HepG2 (cell line): ENCODE results near the gene BBS9. TPM values are rescaled to one million over a fixed set of nuclear protein-coding genes. Genes with fewer than 3 reads are reported as not detected.
A peak's percentile ranks its signal among the peaks of the same experiment; 100 is the strongest.

Experiments
- ATAC-seq: fragments of 200-7000 bp; cut with Tn5 transposase; 3 replicates; pipeline ENCODE4 v1.9.1; 2020; ENCODE audit warnings: mild to moderate bottlenecking, moderate library complexity
- BruUV-seq: library from RNA; stranded (reverse); fragments of 400-500 nt; replicated peaks from 2 replicates; lab custom pipeline; 2021; lab: Mats Ljungman, UMichigan
- CTCF ChIA-PET: fragments of 300-600 bp; formaldehyde crosslinking; extraction: SDS; loops from one replicate; lab custom pipeline; 2021; ENCODE audit warnings: low total read pairs, inconsistent platforms, low intra/inter-chr PET ratio; lab: Yijun Ruan, JAX
- POLR2A ChIA-PET: fragments of 350-600 bp; sonication (Branson Sonifier 250); formaldehyde crosslinking; loops from one replicate; lab custom pipeline; 2020; ENCODE audit warnings: antibody characterized with exemption, inconsistent platforms; lab: Yijun Ruan, JAX
- DNase-seq: peaks from one replicate; pipeline ENCODE4 v3.0.0-alpha.2; 2015; ENCODE audit warnings: low spot score
- FAIRE-seq: peaks from 3 replicates; lab custom pipeline; 2011; peaks lifted over from hg19 to GRCh38; lab: Jason Lieb, UNC
- H2AFZ ChIP-seq: one replicate; pipeline ENCODE4 v1.6.1; 2011; ENCODE audit warnings: low read length, inconsistent platforms
- H3K27ac ChIP-seq: fragments of 300-600 bp; 3 replicates; pipeline ENCODE4 v1.8.0; 2011; ENCODE audit warnings: mixed run types, mild to moderate bottlenecking, mixed read lengths, low read length, inconsistent platforms; ENCODE audit not compliant: insufficient read depth; ENCODE audit errors: extremely low read length
- H3K27me3 ChIP-seq, 2 experiments: fragments of 200-600 bp in 1 of 2; 2 replicates in 1 of 2; 3 replicates in 1 of 2; pipeline versions ENCODE4 v1.6.0 to v1.8.0; 2011; ENCODE audit warnings: low read length in 2 of 2, mild to moderate bottlenecking in 2 of 2, moderate library complexity in 2 of 2, inconsistent platforms in 1 of 2; ENCODE audit not compliant: insufficient read depth in 2 of 2, control insufficient read depth in 1 of 2
- H3K36me3 ChIP-seq, 2 experiments: fragments of 200-600 bp in 1 of 2; replicated peaks in 1 of 2; 2 replicates in 1 of 2; 3 replicates in 1 of 2; pipeline versions ENCODE4 v1.5.1 to v1.8.0; 2011; ENCODE audit warnings: low read length in 2 of 2, inconsistent platforms in 1 of 2; ENCODE audit not compliant: insufficient read depth in 2 of 2, control insufficient read depth in 1 of 2
- H3K4me1 ChIP-seq: 2 replicates; pipeline ENCODE4 v1.5.1; 2012; ENCODE audit warnings: low read length, inconsistent platforms; ENCODE audit not compliant: insufficient read depth
- H3K4me2 ChIP-seq: 2 replicates; pipeline ENCODE4 v1.6.0; 2011; ENCODE audit warnings: low read depth, low read length, inconsistent platforms
- H3K4me3 ChIP-seq, 3 experiments: fragments of 200-600 bp in 1 of 3; sonication (generic), shearing (Covaris generic) in 1 of 3; replicated peaks in 1 of 3; 2 replicates each; pipeline ENCODE4 v1.5.1; 2011 to 2016; ENCODE audit warnings: low read length in 3 of 3, inconsistent platforms in 2 of 3, low read depth in 2 of 3, mild to moderate bottlenecking in 2 of 3, control low read depth in 1 of 3, mixed read lengths in 1 of 3; ENCODE audit not compliant: insufficient read depth in 1 of 3
- H3K79me2 ChIP-seq: one replicate; pipeline ENCODE4 v1.6.1; 2011; ENCODE audit warnings: low read length, inconsistent platforms; ENCODE audit not compliant: insufficient read depth
- H3K9ac ChIP-seq: 2 replicates; pipeline ENCODE4 v1.6.0; 2011; ENCODE audit warnings: mild to moderate bottlenecking, low read depth, low read length, inconsistent platforms; ENCODE audit not compliant: insufficient read depth
- H3K9me3 ChIP-seq: 2 replicates; pipeline ENCODE4 v1.5.1; 2012; ENCODE audit warnings: mild to moderate bottlenecking, low read length
- H4K20me1 ChIP-seq: 2 replicates; pipeline ENCODE4 v1.6.0; 2011; ENCODE audit warnings: inconsistent platforms, mild to moderate bottlenecking, low read length, moderate library complexity; ENCODE audit not compliant: insufficient read depth
- FOXA1 ChIP-seq, 2 experiments: fragments of 450-650 bp in 1 of 2; sonication (generic) in 1 of 2; formaldehyde crosslinking in 1 of 2; IDR thresholded peaks; 2 replicates each; pipeline versions ENCODE4 v1.4.0 to v1.6.1; 2016 to 2020; ENCODE audit warnings: missing genetic modification reagents in 1 of 2
- FOXA3 ChIP-seq: IDR thresholded peaks from 2 replicates; pipeline ENCODE4 v1.6.1; 2016; ENCODE audit warnings: missing genetic modification reagents, missing compliant biosample characterization
- HNF4G ChIP-seq, 2 experiments: sonication (generic) in 1 of 2; formaldehyde crosslinking in 1 of 2; IDR thresholded peaks; 2 replicates each; pipeline versions ENCODE4 v1.4.0 to v1.6.1; 2011 to 2020; ENCODE audit warnings: borderline replicate concordance in 2 of 2, low read depth in 2 of 2, mild to moderate bottlenecking in 2 of 2, low read length in 1 of 2, missing genetic modification reagents in 1 of 2, moderate library complexity in 1 of 2
- HOMEZ ChIP-seq: IDR thresholded peaks from 2 replicates; pipeline ENCODE4 v1.6.1; 2016; ENCODE audit warnings: low read depth
- MAFF ChIP-seq: IDR thresholded peaks from 2 replicates; pipeline ENCODE4 v1.6.1; 2011; ENCODE audit warnings: low read depth, low read length, improper control_type of control experiment
- MAFK ChIP-seq, 2 experiments: IDR thresholded peaks in 1 of 2; conservative IDR thresholded peaks in 1 of 2; 2 replicates each; pipeline ENCODE4 v1.6.1; 2011; ENCODE audit warnings: improper control_type of control experiment in 2 of 2, low read length in 2 of 2
- MEIS1 ChIP-seq: sonication (generic); formaldehyde crosslinking; IDR thresholded peaks from 2 replicates; pipeline ENCODE4 v1.9.0; 2021; ENCODE audit warnings: mild to moderate bottlenecking, missing genetic modification reagents, moderate library complexity, borderline replicate concordance
- NFE2L2 ChIP-seq: fragments of 150-350 bp; IDR thresholded peaks from 2 replicates; pipeline ENCODE4 v1.6.1; 2014; ENCODE audit warnings: low read length
- NKX3-1 ChIP-seq: sonication (generic); formaldehyde crosslinking; IDR thresholded peaks from 2 replicates; pipeline ENCODE4 v1.5.0; 2020; ENCODE audit warnings: missing genetic modification reagents
- POLR2AphosphoS5 ChIP-seq: IDR thresholded peaks from 2 replicates; pipeline ENCODE4 v1.6.1; 2012; ENCODE audit warnings: low read depth, low read length
- POLR2G ChIP-seq: fragments of 200-400 bp; formaldehyde crosslinking; IDR thresholded peaks from 2 replicates; pipeline ENCODE4 v1.6.1; 2018; ENCODE audit warnings: mild to moderate bottlenecking, low read depth, low read length, moderate library complexity
- REXO4 ChIP-seq: sonication (generic); formaldehyde crosslinking; IDR thresholded peaks from 2 replicates; pipeline ENCODE4 v1.8.0; 2022; ENCODE audit warnings: missing genetic modification reagents, mild to moderate bottlenecking, borderline replicate concordance
- RNF2 ChIP-seq: fragments of 450-650 bp; conservative IDR thresholded peaks from 2 replicates; pipeline ENCODE4 v1.6.1; 2016; ENCODE audit warnings: low read depth
- SOX13 ChIP-seq, 3 experiments: fragments of 450-650 bp in 1 of 3; sonication (generic) in 1 of 3; formaldehyde crosslinking in 1 of 3; IDR thresholded peaks in 2 of 3; conservative IDR thresholded peaks in 1 of 3; 2 replicates each; pipeline versions ENCODE4 v1.5.0 to v1.6.1; 2016 to 2020; ENCODE audit warnings: antibody characterized with exemption in 1 of 3, mild to moderate bottlenecking in 1 of 3, missing compliant biosample characterization in 1 of 3, missing genetic modification reagents in 1 of 3, moderate library complexity in 1 of 3
- ZNF292 ChIP-seq: sonication (generic); formaldehyde crosslinking; IDR thresholded peaks from 2 replicates; pipeline ENCODE4 v1.8.1; 2022; ENCODE audit warnings: mild to moderate bottlenecking, low read depth, missing genetic modification reagents, borderline replicate concordance
- ZNF644 ChIP-seq: IDR thresholded peaks from 2 replicates; pipeline ENCODE4 v1.6.1; 2016; ENCODE audit warnings: low read depth
- ZNF652 ChIP-seq: IDR thresholded peaks from 2 replicates; pipeline ENCODE4 v1.6.1; 2016; ENCODE audit warnings: low read depth, borderline replicate concordance
- ZNF710 ChIP-seq: sonication (generic); formaldehyde crosslinking; IDR thresholded peaks from 2 replicates; pipeline ENCODE4 v1.5.0; 2020; ENCODE audit warnings: mild to moderate bottlenecking, missing genetic modification reagents, borderline replicate concordance
- WGBS: methylation state at CpG from one replicate; pipeline ENCODE4 v1.1.6; 2017; ENCODE audit warnings: low lambda C conversion rate; 5-methylcytosine and 5-hydroxymethylcytosine counted together
- in situ Hi-C: cut with HindIII; loops from 2 replicates; pipeline ENCODE4 v1.10.0; 2017; ENCODE audit warnings: low pct_unique_long_range_greater_than_20kb; ENCODE audit not compliant: extremely low pct_ligation_motif_present
- intact Hi-C: fragments of 100-400 bp; cut with micrococcal nuclease; formaldehyde crosslinking; loops from one replicate; pipeline ENCODE4 v1.10.0; 2022; ENCODE audit not compliant: unreplicated experiment
- polyA plus RNA-seq, 8 experiments: library from polyadenylated mRNA; depleted of rRNA in 3 of 8; stranded (reverse) in 7 of 8; unstranded in 1 of 8; fragments of >200 nt; fragmentation: Illumina TruSeq in 4 of 8; extraction: Trizol in 4 of 8; gene quantifications; 2 replicates each; pipeline versions ENCODE4 v1.2.1 to v1.2.3, GENCODE V29; 2011 to 2016; ENCODE audit warnings: low read depth in 4 of 8, missing spikeins in 1 of 8, mixed read lengths in 1 of 8; ENCODE audit not compliant: insufficient read depth in 1 of 8
- total RNA-seq, 5 experiments: library from RNA; depleted of rRNA; stranded (reverse); fragments of >200 nt; fragmentation: Illumina TruSeq; extraction: Trizol; gene quantifications; 2 replicates each; pipeline ENCODE4 v1.2.3, GENCODE V29; 2016; ENCODE audit warnings: low read depth in 1 of 5

BBS9 gene
- total and polyA plus RNA-seq, 2 of the 13 experiments (the other 11 are each of a cell fraction or from before 2014, with no cell fraction given): 5.1 to 7.8 TPM

DNA sequence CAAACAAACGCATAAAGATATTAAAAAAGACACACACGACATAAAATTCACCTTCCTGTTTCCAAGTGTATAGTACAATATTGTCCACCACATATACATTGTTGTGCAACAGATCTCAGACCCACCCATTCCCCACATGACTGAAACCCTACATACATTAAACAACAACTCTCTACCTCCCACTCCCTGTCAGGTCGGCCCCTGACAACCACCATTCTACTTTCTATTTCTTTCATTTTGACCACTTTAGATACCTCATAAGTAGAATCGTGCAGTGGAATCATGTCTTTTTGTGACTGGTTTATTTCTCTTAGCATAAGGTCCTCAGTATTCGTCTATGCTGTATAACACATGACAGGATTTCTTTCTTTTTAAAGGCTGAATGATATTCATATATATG, 320.5 kb downstream of the BBS9 start (continued):
- TF ChIP-seq NKX3-1 (CRISPR knock-in tag): no peak
- no peak for TF ChIP-seq ZNF710 (CRISPR knock-in tag)
- TF ChIP-seq REXO4 (CRISPR knock-in tag): no peak

GRCh38 chr7:33452805-33453502, 323.6 kb downstream of the BBS9 start:
- H3K4me3 ChIP-seq: no peak overlapping the region; a peak in 1 of 6 replicates
- no TSS peak for BruUV-seq
- peak; percentile 14 for DNase-seq
- in situ Hi-C loops (loop anchor here (10.0 kb wide), 1 partner anchor 268 kb away; no protein-coding TSS in a partner anchor), intact Hi-C loops (loop anchor here (10.0 kb wide), 1 partner anchor 208 kb away; no protein-coding TSS in a partner anchor)
- H3K36me3 ChIP-seq: no peaks in the 10 kb centered on the region
- WGBS: 89% methylated on average over 1 of the region's 1 CpG
- no peak overlapping the region for H3K9ac ChIP-seq
- peak; percentile 67 for FAIRE-seq
- no peaks in the 10 kb centered on the region for H3K27me3 ChIP-seq
- H3K79me2 ChIP-seq: no peaks in the 10 kb centered on the region
- H3K9me3 ChIP-seq: no peaks in the 10 kb centered on the region
- POLR2A ChIA-PET: no interaction called here
- H4K20me1 ChIP-seq: no peaks in the 10 kb centered on the region
- ATAC-seq: peak; percentile 92
- H2AFZ ChIP-seq: no peak overlapping the region
- CTCF ChIA-PET: no interaction called here
- no peak overlapping the region for H3K27ac ChIP-seq
- peaks cover 22% of the 10 kb centered on the region for H3K4me1 ChIP-seq
- H3K4me2 ChIP-seq: peak overlapping the region; percentile 42
- TF ChIP-seq POLR2G (no peak), NFE2L2 (peak; percentile 57; the same call in 1 of the 2 replicates), FOXA1 (IDR thresholded peaks at IDR 0.05) (no peak), FOXA1 (CRISPR knock-in tag; IDR thresholded peaks at IDR 0.05) (peak; percentile 61), RNF2 (no peak), MEIS1 (CRISPR knock-in tag) (no peak), POLR2AphosphoS5 (no peak), ZNF292 (CRISPR knock-in tag) (peak; percentile 44; the same call in 1 of the 2 replicates), ZNF644 (CRISPR knock-in tag) (peak; percentile 50; the same call in 1 of the 2 replicates), MAFF (0 out of 2 replicates have a peak, but pooled peaks have one; percentile 6), ZNF652 (CRISPR knock-in tag) (peak; percentile 70; the same call in 1 of the 2 replicates), MAFK (conservative IDR thresholded peaks at IDR 0.05 in 1 of 2, IDR thresholded peaks at IDR 0.05 in 1 of 2; ENCODE audit: low read length in 2 of 2) (peak in 1 of 2 experiments; percentile 51; a peak in 2 of 4 replicates), HNF4G (IDR thresholded peaks at IDR 0.05; ENCODE audit: borderline replicate concordance, low read depth, low read length) (peak; percentile 75; the same call in 1 of the 2 replicates), HNF4G (CRISPR knock-in tag; IDR thresholded peaks at IDR 0.05; ENCODE audit: borderline replicate concordance, low read depth) (no peak; the same call in 1 of the 2 replicates), FOXA3 (peak; percentile 66), SOX13 (IDR thresholded peaks at IDR 0.05) (no peak), SOX13 (CRISPR knock-in tag; conservative IDR thresholded peaks at IDR 0.05 in 1 of 2, IDR thresholded peaks at IDR 0.05 in 1 of 2) (no peak), HOMEZ (peak; percentile 55; the same call in 1 of the 2 replicates)
